Upper lobe of left lung (tissue), 6 donors: Measurements from ENCODE around the gene RIN3. TPM values are rescaled to one million over a fixed set of nuclear protein-coding genes. Genes with fewer than 3 reads are reported as not detected.
A peak's percentile ranks its signal among the peaks of the same experiment; 100 is the strongest.

Experiments used
- ATAC-seq, 2 donors: fragments of 200-7000 bp; cut with Tn5 transposase; one replicate each; pipeline ENCODE4 v1.9.1; 2022; ENCODE audit warnings: mild to moderate bottlenecking in 2 of 2, moderate library complexity in 2 of 2; ENCODE audit not compliant: low FRiP score in 2 of 2
- DNase-seq, 2 donors: peaks; one replicate each; pipeline ENCODE4 v3.0.0-alpha.2; 2019 to 2020
- H3K27ac ChIP-seq, 4 donors: fragments of 200-600 bp; sonication (generic); one replicate each; pipeline ENCODE4 v1.5.1; 2016 to 2019
- H3K27me3 ChIP-seq, 4 donors: fragments of 200-600 bp; sonication (generic); one replicate each; pipeline ENCODE4 v1.5.1; 2017 to 2019
- H3K36me3 ChIP-seq, 4 donors: fragments of 200-600 bp; sonication (generic); one replicate each; pipeline ENCODE4 v1.5.1; 2016 to 2019
- H3K4me1 ChIP-seq, 4 donors: fragments of 200-600 bp; sonication (generic); one replicate each; pipeline ENCODE4 v1.5.1; 2018 to 2019
- H3K4me3 ChIP-seq, 4 donors: fragments of 200-600 bp; sonication (generic); one replicate each; pipeline ENCODE4 v1.5.1; 2017 to 2019; ENCODE audit warnings: mild to moderate bottlenecking in 2 of 4, moderate library complexity in 1 of 4
- H3K9me3 ChIP-seq, 4 donors: fragments of 200-600 bp; sonication (generic); one replicate each; pipeline ENCODE4 v1.5.1; 2018 to 2019
- EP300 ChIP-seq, 4 donors: sonication (generic); formaldehyde crosslinking; IDR thresholded peaks; one replicate each; pipeline ENCODE4 v1.5.1; 2017; ENCODE audit warnings: antibody characterized with exemption in 4 of 4, control low read depth in 2 of 4
- POLR2A ChIP-seq, 4 donors: fragments of 450-650 bp; IDR thresholded peaks; one replicate each; pipeline ENCODE4 v1.5.1; 2016 to 2017; ENCODE audit warnings: antibody characterized with exemption in 4 of 4, mild to moderate bottlenecking in 2 of 4
- POLR2AphosphoS5 ChIP-seq, 2 donors: sonication (generic); formaldehyde crosslinking; IDR thresholded peaks; one replicate each; pipeline ENCODE4 v1.5.1; 2017; ENCODE audit warnings: antibody characterized with exemption in 2 of 2
- WGBS, 2 donors: methylation state at CpG; one replicate each; pipeline ENCODE4 v1.1.5; 2017 to 2018; 5-methylcytosine and 5-hydroxymethylcytosine counted together
- total RNA-seq, 6 donors: library from RNA; depleted of rRNA in 4 of 6; stranded (reverse); fragments of >200 nt in 4 of 6; gene quantifications; one replicate each; pipeline versions ENCODE4 v1.1.0 to v1.2.1, GENCODE V29; 2016 to 2021
- TF ChIP-seq, protein P1 (sequence below), 6 experiments: fragments of 450-650 bp in 4 of 6; fragments of 200-600 bp in 2 of 6; sonication (generic) in 2 of 6; IDR thresholded peaks; one replicate each; pipeline ENCODE4 v1.5.1; 2016 to 2019; ENCODE audit warnings: antibody characterized with exemption in 6 of 6
- donor health status: DM: no; HTN: no; CAD: no; lungs with moderate emphysema.
- donor health status: DM: no; HTN: yes; CAD: no; lungs with severe emphysema.

The RIN3 gene
- total RNA-seq, 6 donors from 2014 or later = 19.0 to 88.0 (median 59.7) TPM

DNA sequence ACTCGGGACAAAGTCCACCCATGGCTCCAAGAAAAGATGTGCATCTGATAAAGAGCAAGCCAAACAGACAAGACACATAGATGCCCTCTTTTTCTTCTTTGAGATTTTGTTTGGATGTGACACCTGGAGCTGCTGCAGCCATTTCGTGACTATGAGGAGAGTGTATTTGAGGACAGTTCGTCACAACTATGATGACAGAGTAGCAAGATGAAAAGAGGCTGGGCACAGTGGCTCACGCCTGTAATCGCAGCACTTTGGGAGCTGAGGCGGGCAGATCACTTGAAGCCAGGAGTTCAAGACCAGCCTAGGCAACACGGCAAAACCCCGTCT lies 213.3 kb downstream of the RIN3 start:
- Histone ChIP-seq H3K27ac (peak overlapping the region; percentile 79 to 94 (median 82)), H3K36me3 (peaks cover 0 to 18% (median 15%) of the 10 kb centered on the region in 4 donors), H3K4me3 (no peak overlapping the region), H3K9me3 (no peaks in the 10 kb centered on the region), H3K27me3 (no peaks in the 10 kb centered on the region), H3K4me1 (peaks cover 22 to 40% (median 33%) of the 10 kb centered on the region in 4 donors)
- WGBS, 2 donors = 71 to 92% methylated on average over 8 of the region's 8 CpGs
- ATAC-seq = no peak
- TF ChIP-seq, protein P1, sequence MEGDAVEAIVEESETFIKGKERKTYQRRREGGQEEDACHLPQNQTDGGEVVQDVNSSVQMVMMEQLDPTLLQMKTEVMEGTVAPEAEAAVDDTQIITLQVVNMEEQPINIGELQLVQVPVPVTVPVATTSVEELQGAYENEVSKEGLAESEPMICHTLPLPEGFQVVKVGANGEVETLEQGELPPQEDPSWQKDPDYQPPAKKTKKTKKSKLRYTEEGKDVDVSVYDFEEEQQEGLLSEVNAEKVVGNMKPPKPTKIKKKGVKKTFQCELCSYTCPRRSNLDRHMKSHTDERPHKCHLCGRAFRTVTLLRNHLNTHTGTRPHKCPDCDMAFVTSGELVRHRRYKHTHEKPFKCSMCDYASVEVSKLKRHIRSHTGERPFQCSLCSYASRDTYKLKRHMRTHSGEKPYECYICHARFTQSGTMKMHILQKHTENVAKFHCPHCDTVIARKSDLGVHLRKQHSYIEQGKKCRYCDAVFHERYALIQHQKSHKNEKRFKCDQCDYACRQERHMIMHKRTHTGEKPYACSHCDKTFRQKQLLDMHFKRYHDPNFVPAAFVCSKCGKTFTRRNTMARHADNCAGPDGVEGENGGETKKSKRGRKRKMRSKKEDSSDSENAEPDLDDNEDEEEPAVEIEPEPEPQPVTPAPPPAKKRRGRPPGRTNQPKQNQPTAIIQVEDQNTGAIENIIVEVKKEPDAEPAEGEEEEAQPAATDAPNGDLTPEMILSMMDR (IDR thresholded peaks at IDR 0.05) = no peak
- no peak for TF ChIP-seq POLR2A (IDR thresholded peaks at IDR 0.05)
- TF ChIP-seq POLR2AphosphoS5 (IDR thresholded peaks at IDR 0.05) = no peak
- no peak for TF ChIP-seq EP300 (IDR thresholded peaks at IDR 0.05)
- no peak for DNase-seq

DNA sequence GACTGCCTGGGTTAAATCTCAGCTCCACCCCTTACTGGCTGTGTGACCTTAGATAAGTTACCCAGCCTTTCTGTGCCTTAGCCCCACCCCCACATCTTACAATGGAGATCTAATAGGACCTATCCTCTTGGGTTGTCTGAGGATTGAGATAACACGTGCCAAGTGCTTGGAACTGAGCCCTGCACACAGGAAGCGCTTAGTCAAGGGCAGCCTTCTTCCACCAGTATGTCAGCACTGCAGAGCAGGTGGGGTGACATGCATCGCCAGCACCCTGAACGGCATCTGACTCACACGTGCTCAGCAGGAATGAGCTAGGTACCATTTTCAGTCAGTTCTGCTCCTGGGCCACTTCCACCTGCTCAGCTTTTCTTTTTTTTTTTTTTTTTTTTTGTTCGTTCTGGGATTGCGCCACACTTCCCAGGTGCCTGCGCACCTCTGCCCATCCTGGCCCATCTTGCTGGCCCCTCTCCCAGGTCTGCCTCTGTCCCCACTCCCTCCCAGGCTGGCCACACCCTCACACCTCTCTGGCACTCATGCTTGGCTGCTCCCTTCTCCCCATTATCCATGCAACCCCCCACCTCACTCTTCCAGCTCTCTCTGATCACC lies 215.3 kb downstream of the RIN3 start:
- H3K27me3 ChIP-seq = no peaks in the 10 kb centered on the region

DNA sequence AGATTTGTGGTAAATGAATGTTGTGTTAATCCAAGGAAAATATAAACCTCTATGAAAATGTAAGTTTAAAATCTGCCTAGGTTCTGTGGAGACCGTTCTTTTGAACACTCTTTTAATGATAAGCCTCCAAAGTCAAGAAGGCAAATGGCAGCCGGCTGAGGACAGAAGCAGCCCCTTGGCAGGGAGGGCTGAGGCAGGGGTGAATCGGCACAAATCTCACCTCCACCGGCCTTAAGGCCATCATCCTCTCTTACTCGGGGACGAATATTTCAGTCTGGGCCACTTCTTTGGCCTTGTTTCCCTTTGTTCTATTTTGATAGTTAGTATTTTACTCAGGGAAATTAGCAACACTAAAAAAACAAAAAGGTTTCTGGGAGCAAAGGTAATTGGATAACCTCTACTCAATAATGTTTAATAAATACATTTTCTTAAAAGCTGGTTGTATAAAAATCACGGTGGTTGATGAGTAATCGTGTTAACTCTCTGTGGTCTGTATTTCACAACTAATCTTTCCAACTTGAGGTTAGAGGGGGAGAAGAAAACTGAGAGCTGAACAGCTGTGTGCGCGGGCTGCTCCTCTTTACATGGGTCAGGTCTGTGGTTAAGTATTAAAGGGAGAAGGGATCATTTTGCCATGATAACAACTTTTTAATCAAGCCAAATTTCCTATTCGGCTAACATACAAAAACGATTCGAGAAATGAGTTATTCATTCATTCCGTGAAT lies 216.2 kb downstream of the RIN3 start:
- DNase-seq = no peak
- Histone ChIP-seq H3K27me3 (no peaks in the 10 kb centered on the region), H3K27ac (no peak overlapping the region), H3K36me3 (peaks cover 0 to 28% (median 20%) of the 10 kb centered on the region in 4 donors), H3K4me3 (no peak overlapping the region), H3K4me1 (peaks cover 19 to 37% (median 27%) of the 10 kb centered on the region in 4 donors), H3K9me3 (no peaks in the 10 kb centered on the region)
- ATAC-seq = no peak
- 62 to 68% methylated on average over 14 of the region's 14 CpGs for WGBS, 2 donors
- no peak for TF ChIP-seq POLR2AphosphoS5 (IDR thresholded peaks at IDR 0.05)
- TF ChIP-seq, protein P1 (IDR thresholded peaks at IDR 0.05) = no peak
- no peak for TF ChIP-seq POLR2A (IDR thresholded peaks at IDR 0.05)
- no peak for TF ChIP-seq EP300 (IDR thresholded peaks at IDR 0.05)

More for the DNA sequence above, 215.3 kb downstream of the RIN3 start:
- peaks cover 20 to 41% (median 33%) of the 10 kb centered on the region in 4 donors for H3K4me1 ChIP-seq
- H3K9me3 ChIP-seq = no peaks in the 10 kb centered on the region
- peak overlapping the region in 1 of 4 donors; percentile 15 for H3K27ac ChIP-seq
- ATAC-seq (no peak), DNase-seq (peak in 1 of 2 donors; percentile 82)
- 35 to 70% methylated on average over 6 to 8 of the region's 8 CpGs for WGBS, 2 donors
- TF ChIP-seq EP300 (IDR thresholded peaks at IDR 0.05) = peak in 1 of 4 donors; percentile 66
- TF ChIP-seq, protein P1 (IDR thresholded peaks at IDR 0.05) = no peak
- peak in 1 of 2 donors; percentile 28 for TF ChIP-seq POLR2AphosphoS5 (IDR thresholded peaks at IDR 0.05)
- TF ChIP-seq POLR2A (IDR thresholded peaks at IDR 0.05) = peak in 1 of 4 donors; percentile 7
- H3K4me3 ChIP-seq = no peak overlapping the region
- H3K36me3 ChIP-seq = peaks cover 0 to 28% (median 20%) of the 10 kb centered on the region in 4 donors

DNA sequence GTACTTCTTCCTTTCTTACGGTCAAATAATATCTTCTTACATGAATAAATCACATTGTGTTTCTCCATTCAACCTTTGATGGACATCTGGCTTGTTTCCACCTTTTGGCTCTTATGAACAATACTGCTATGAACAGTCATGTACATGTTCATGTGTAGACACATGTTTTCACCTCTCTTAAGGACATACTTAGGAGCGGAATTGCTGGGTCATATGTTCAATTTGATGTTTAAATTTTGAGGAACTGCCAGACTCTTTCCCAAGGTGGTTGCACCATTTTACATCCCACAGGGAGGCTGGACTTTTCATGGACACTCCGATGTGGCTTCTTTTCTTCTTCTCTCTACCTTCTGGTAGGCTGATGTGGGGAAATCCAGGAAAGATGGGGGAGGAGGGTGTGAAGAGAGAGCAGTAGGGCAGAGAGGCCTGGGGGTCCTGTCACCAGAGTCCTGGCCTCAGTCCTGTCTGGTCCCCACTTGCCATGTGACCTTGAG lies 218.1 kb downstream of the RIN3 start:
- H3K9me3 ChIP-seq = no peaks in the 10 kb centered on the region
- DNase-seq = no peak
- no peak for ATAC-seq
- 94 to 97% methylated on average over 3 of the region's 3 CpGs for WGBS, 2 donors
- H3K27me3 ChIP-seq = no peaks in the 10 kb centered on the region
- H3K4me3 ChIP-seq = no peak overlapping the region
- peaks cover 0 to 28% (median 20%) of the 10 kb centered on the region in 4 donors for H3K36me3 ChIP-seq
- TF ChIP-seq, protein P1 (IDR thresholded peaks at IDR 0.05) = no peak
- no peak for TF ChIP-seq POLR2A (IDR thresholded peaks at IDR 0.05)
- no peak for TF ChIP-seq POLR2AphosphoS5 (IDR thresholded peaks at IDR 0.05)
- no peak for TF ChIP-seq EP300 (IDR thresholded peaks at IDR 0.05)
- H3K4me1 ChIP-seq = peaks cover 2 to 26% (median 15%) of the 10 kb centered on the region in 4 donors
- H3K27ac ChIP-seq = no peak overlapping the region
